SU-DHL-6 (cell line): ENCODE results near the gene ENKD1.

Source experiments
- H2AFZ ChIP-seq: fragments of 200-600 bp; sonication (generic); 2 replicates; pipeline ENCODE4 v1.6.1; 2014; ENCODE audit warnings: low read depth, mild to moderate bottlenecking, moderate library complexity, mixed read lengths, antibody characterized with exemption, low read length; ENCODE audit not compliant: severe bottlenecking
- H3F3A ChIP-seq: fragments of 200-600 bp; shearing (Covaris generic); 2 replicates; pipeline ENCODE4 v1.6.0; 2016; ENCODE audit warnings: antibody characterized with exemption, mild to moderate bottlenecking; ENCODE audit not compliant: insufficient read depth
- H3K27ac ChIP-seq: fragments of 200-600 bp; sonication (generic); 2 replicates; pipeline ENCODE4 v1.5.1; 2016; ENCODE audit warnings: low read depth, mild to moderate bottlenecking, low read length, moderate library complexity, mixed read lengths
- H3K27me3 ChIP-seq: fragments of 200-600 bp; sonication (generic), shearing (Covaris generic); 2 replicates; pipeline ENCODE4 v1.6.0; 2014; ENCODE audit warnings: mild to moderate bottlenecking, low read length
- H3K36me3 ChIP-seq: fragments of 200-600 bp; sonication (generic); 2 replicates; pipeline ENCODE4 v1.6.1; 2014; ENCODE audit warnings: mild to moderate bottlenecking, low read length, mixed read lengths
- H3K4me2 ChIP-seq: fragments of 300-600, 200-600 bp; shearing (Covaris generic), sonication (generic); 2 replicates; pipeline ENCODE4 v1.6.0; 2014; ENCODE audit warnings: low read length, low read depth, mild to moderate bottlenecking; ENCODE audit not compliant: poor library complexity, severe bottlenecking
- H3K4me3 ChIP-seq: fragments of 200-600 bp; sonication (generic); 2 replicates; pipeline ENCODE4 v1.5.1; 2014; ENCODE audit warnings: antibody characterized with exemption, low read length, mild to moderate bottlenecking, mixed read lengths; ENCODE audit not compliant: insufficient read depth, poor library complexity, severe bottlenecking
- H3K79me2 ChIP-seq: fragments of 200-600 bp; sonication (generic); 2 replicates; pipeline ENCODE4 v1.6.1; 2014; ENCODE audit warnings: mild to moderate bottlenecking, low read length, moderate library complexity; ENCODE audit not compliant: insufficient read depth
- H3K9ac ChIP-seq: fragments of 200-600 bp; sonication (generic); 2 replicates; pipeline ENCODE4 v1.7.0; 2014; ENCODE audit warnings: mild to moderate bottlenecking, low read length
- H3K9me2 ChIP-seq: fragments of 200-600 bp; sonication (generic); replicated peaks from 2 replicates; pipeline ENCODE4 v1.6.1; 2014; ENCODE audit warnings: low read length; ENCODE audit not compliant: insufficient read depth
- H3K9me3 ChIP-seq: fragments of 200-600 bp; sonication (generic); 2 replicates; pipeline ENCODE4 v1.6.1; 2014; ENCODE audit warnings: low read length, mixed read lengths; ENCODE audit not compliant: insufficient read depth
- H4K20me1 ChIP-seq: fragments of 200-600 bp; sonication (generic); 2 replicates; pipeline ENCODE4 v1.6.1; 2014; ENCODE audit warnings: low read depth, mild to moderate bottlenecking, antibody characterized with exemption, low read length, moderate library complexity, mixed read lengths
- CTCF ChIP-seq: fragments of 200-600 bp; sonication (generic); IDR thresholded peaks from one replicate; pipeline ENCODE4 v1.5.1; 2017; ENCODE audit warnings: antibody characterized with exemption, mild to moderate bottlenecking, low read length, moderate library complexity; ENCODE audit not compliant: insufficient read depth, poor library complexity, severe bottlenecking
- EZH2phosphoT487 ChIP-seq: fragments of 200-600 bp; sonication (generic), shearing (Covaris generic); conservative IDR thresholded peaks from 2 replicates; pipeline ENCODE4 v1.6.1; 2018; ENCODE audit warnings: mild to moderate bottlenecking, antibody characterized with exemption, low read length, moderate library complexity, mixed read lengths

The ENKD1 gene

GRCh38 chr16:67661101-67661761 is 5.3 kb downstream of the ENKD1 start:
- Histone ChIP-seq H4K20me1 (no peaks in the 10 kb centered on the region), H3K4me3 (peak overlapping the region; percentile 55), H3K27ac (peak overlapping the region; percentile 39; the same call in 1 of the 2 replicates), H3K27me3 (no peaks in the 10 kb centered on the region), H3K79me2 (no peaks in the 10 kb centered on the region), H3K9me2 (no peaks in the 10 kb centered on the region), H3K36me3 (no peaks in the 10 kb centered on the region), H3K4me2 (peak overlapping the region; percentile 75), H3F3A (no peaks in the 10 kb centered on the region), H3K9ac (peak overlapping the region; percentile 59), H3K9me3 (no peaks in the 10 kb centered on the region), H2AFZ (peak overlapping the region; percentile 76)
- no peak for TF ChIP-seq CTCF
- TF ChIP-seq EZH2phosphoT487: no peak

GRCh38 chr16:67660564-67661028 is 6.0 kb downstream of the ENKD1 start, which contains the start of gene PARD6A:
Gene PARD6A (plus strand): TSS chr16:67660960. CDS start chr16:67661039, 79 bp downstream.
- Histone ChIP-seq H4K20me1 (no peaks in the 10 kb centered on the region), H3K9me3 (no peaks in the 10 kb centered on the region), H2AFZ (peak within 1 kb of the TSS; percentile 76), H3K27ac (peak within 1 kb of the TSS; percentile 71), H3K9me2 (no peaks in the 10 kb centered on the region), H3K9ac (peak within 1 kb of the TSS; percentile 71), H3K36me3 (no peaks in the 10 kb centered on the region), H3K27me3 (no peaks in the 10 kb centered on the region), H3K4me3 (peak within 1 kb of the TSS; percentile 73), H3F3A (no peaks in the 10 kb centered on the region), H3K4me2 (peak within 1 kb of the TSS; percentile 75), H3K79me2 (no peaks in the 10 kb centered on the region)
- no peak for TF ChIP-seq CTCF
- no peak for TF ChIP-seq EZH2phosphoT487

GRCh38 chr16:67659675-67660563 is 6.6 kb downstream of the ENKD1 start, which contains the start of gene ACD:
Gene ACD (minus strand): TSS chr16:67660260. CDS start chr16:67660220, 40 bp downstream.
- peak within 1 kb of the TSS; percentile 75 for H3K4me2 ChIP-seq
- H3K79me2 ChIP-seq: no peaks in the 10 kb centered on the region
- TF ChIP-seq CTCF: no peak
- no peak for TF ChIP-seq EZH2phosphoT487
- H3K36me3 ChIP-seq: no peaks in the 10 kb centered on the region
- H3K9me2 ChIP-seq: no peaks in the 10 kb centered on the region
- no peaks in the 10 kb centered on the region for H3K27me3 ChIP-seq
- H3K9me3 ChIP-seq: no peaks in the 10 kb centered on the region
- peaks cover 7% of the 10 kb centered on the region; the same call in 1 of the 2 replicates for H3F3A ChIP-seq
- no peaks in the 10 kb centered on the region for H4K20me1 ChIP-seq
- H3K9ac ChIP-seq: peak within 1 kb of the TSS; percentile 71
- peak within 1 kb of the TSS; percentile 71 for H3K27ac ChIP-seq
- H3K4me3 ChIP-seq: peak within 1 kb of the TSS; percentile 73
- H2AFZ ChIP-seq: peak within 1 kb of the TSS; percentile 76
